GM19467 (cell line): ENCODE results near the gene PIP4K2B.
"Not testable (repeated sequence)": the region's sequence is repeated elsewhere in the genome, so short reads cannot be mapped to it uniquely, and the experiment has no call there.

Experiments
- ATAC-seq: cut with Tn5 transposase; IDR thresholded peaks from one replicate; pipeline ENCODE4 v1.9.1; 2021; ENCODE audit warnings: mild to moderate bottlenecking, moderate library complexity; ENCODE audit not compliant: unreplicated experiment

Gene PIP4K2B

GRCh38 chr17:38799501-38800236 lies at the start of gene PIP4K2B:
Gene PIP4K2B, minus strand, starts transcription at chr17:38799556. Its CDS starts 132 bp downstream, at chr17:38799424.
- ATAC-seq: peak; percentile 80

- ATAC-seq: no peak
These were observed 49.2 kb upstream of the PIP4K2B start for GRCh38 chr17:38848557-38848891.

- ATAC-seq: no peak
These were observed 45.0 kb upstream of the PIP4K2B start for GRCh38 chr17:38844261-38844757.

- ATAC-seq: no peak
These were observed 26.4 kb upstream of the PIP4K2B start for GRCh38 chr17:38825762-38826247.

- peak; percentile 58 for ATAC-seq
These were observed 25.8 kb upstream of the PIP4K2B start, which contains the start of gene CWC25 for GRCh38 chr17:38824899-38825761. Gene CWC25, minus strand, starts transcription at chr17:38825321. Its CDS starts 138 bp downstream, at chr17:38825183.

DNA sequence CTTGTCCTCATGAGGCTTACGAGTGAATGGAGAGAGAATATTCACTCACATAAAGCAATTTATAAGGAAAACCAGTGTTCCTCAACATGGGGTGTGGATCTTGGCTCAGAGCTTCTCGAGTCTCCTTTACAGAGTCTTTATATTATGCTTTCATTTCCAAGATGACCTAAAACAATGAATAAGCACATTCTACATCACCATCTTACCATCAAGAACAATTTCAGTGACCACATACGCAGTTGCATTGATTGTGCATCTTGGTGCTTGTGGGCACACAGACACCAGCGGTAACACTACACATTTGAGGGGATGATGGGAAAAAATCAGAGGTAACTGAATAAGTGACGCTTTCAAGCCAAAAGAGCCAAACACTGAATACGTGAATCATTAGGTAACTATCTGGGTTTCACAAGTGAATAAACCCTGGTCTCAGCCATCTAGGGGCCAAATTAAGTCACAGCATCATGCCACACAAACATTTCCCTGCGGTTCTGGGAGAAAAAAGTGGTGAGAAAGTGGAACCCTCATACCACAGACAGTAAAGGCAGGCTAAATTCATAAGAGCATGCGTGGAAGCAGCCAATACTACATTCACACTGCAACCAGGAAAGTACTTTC lies 16.3 kb upstream of the PIP4K2B start:
- ATAC-seq: no peak

DNA sequence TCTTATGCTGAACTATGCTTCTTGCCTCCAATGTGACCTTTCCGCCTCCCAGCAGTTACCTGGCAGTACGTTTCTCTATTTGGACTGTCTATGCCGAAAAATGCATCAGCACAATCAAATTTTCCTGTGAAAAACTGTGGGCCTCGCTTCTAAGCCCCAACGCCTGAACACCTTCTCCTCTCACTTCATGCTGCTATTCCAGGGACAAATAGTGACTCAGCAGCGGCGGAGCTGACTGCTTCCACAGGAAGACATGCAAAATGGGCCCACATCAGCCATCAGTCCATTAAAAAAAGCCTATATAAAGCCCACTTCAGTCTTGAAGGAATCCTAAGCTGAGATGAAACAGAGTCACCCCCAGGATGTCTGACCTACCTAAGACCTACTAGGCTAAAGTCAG lies 10.5 kb upstream of the PIP4K2B start:
- no peak for ATAC-seq

DNA sequence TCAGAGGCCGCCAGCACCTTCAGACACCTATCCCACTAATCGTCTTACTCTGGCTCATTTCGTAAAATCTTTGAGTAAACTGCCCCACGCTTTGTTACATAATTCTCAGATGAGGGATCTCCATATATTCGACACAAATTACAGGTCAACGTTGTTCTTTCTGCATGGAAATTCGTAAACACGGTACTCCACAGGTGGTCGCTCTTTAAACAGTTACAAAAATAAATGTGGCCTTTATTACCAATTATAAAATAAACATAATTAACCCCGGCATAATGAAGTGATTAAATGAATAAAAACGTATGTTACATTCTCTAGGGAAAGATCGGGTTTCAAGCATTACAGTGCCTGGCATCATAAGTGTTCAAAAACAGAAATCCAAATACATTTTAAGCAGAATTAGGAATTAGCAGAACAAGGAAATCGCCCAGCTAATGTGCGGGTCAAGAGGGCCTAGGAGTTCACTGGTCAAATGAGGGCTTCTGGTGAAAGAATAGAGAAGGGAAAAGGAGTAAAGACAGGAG lies 943 bp upstream of the PIP4K2B start:
- no peak for ATAC-seq

- ATAC-seq: peak; percentile 24
These were observed 499 bp downstream of the PIP4K2B start for GRCh38 chr17:38798614-38799500.

- ATAC-seq: no peak
These were observed 1.5 kb downstream of the PIP4K2B start for GRCh38 chr17:38797828-38798227.

DNA sequence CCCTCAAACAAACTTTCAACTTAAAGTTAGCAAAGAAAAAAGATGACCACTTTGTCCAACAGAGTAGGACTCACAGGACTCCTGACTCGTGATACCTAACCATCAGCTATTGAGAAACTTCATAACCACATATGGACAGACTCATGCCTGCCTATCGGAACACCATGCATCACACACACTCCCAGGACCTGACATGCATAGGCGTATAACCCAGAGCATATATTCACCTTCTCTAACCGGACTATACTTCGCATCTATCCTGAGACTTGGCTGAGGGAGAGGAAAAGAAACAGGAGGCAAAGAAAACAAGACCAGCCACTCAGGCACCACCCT lies 2.2 kb downstream of the PIP4K2B start:
- ATAC-seq: no peak

- no peak for ATAC-seq
These were observed 2.8 kb downstream of the PIP4K2B start for GRCh38 chr17:38796451-38797157.

- no peak for ATAC-seq
These were observed 5.1 kb downstream of the PIP4K2B start for GRCh38 chr17:38794221-38794620.

DNA sequence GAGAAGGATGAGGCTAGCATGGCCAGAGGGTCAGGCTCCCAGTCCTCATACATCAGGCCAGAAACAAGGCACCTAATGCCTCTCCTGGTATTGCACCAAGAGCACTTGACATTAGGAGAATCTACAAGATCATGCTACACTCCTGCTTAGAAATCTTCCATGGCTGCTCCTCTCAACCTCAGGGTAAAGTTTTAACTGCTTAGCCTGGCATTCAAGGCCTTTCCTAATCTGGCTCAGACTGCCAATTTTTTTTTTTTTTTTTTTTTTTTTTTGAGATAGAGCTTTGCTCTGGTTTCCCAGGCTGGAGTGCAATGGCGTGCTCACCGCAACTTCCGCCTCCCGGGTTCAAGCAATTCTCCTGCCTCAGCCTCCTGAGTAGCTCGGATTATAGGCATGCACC lies 8.2 kb downstream of the PIP4K2B start:
- no peak for ATAC-seq

DNA sequence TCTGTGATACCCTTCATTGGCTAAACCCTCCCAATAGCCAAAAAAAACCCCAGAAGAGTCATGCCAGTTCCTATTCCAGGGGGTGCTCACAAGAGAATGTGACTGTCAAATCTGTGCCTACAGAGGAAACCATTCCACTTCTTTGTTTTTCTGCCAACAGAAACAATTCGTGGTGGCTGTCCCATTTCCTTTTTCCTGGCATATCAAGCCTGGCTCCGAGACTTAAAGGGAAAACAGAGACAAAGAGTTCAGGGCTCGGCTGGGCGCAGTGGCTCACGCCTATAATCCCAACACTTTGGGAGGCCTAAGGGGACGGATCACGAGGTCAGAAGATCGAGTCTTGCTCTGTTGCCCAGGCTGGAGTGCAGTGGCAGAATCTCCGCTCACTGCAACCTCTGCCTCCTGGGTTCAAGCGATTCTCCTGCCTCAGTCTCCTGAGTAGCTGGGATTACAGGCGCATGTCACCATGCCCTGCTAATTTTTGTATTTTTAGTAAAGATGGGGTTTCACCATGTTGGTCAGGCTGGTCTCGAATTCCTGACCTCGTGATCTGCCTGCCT lies 9.1 kb downstream of the PIP4K2B start:
- not testable (repeated sequence) for ATAC-seq

DNA sequence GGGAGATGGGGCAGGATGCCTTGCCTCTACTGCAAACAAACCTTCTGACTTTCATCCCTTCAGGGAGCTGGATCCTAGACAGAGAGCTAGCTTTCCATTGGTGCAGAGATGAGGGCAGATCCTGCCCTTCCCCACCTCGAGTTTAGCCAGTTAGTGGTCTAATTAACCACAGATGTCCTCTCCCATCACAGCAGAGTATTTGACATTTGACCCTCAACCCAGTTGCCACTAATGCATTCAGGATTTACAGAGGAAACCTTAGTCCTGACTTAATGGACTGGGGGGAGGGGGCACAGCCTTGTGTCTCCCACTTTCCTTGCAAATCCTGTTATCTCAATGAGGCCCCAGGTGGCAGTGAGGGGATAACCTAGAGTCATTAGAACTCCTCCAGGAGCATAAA lies 10.2 kb downstream of the PIP4K2B start:
- ATAC-seq: no peak

- not testable (repeated sequence) for ATAC-seq
These were observed 11.4 kb downstream of the PIP4K2B start for GRCh38 chr17:38787999-38788398.

GRCh38 chr17:38786372-38786771 lies 13.0 kb downstream of the PIP4K2B start:
- ATAC-seq: no peak

DNA sequence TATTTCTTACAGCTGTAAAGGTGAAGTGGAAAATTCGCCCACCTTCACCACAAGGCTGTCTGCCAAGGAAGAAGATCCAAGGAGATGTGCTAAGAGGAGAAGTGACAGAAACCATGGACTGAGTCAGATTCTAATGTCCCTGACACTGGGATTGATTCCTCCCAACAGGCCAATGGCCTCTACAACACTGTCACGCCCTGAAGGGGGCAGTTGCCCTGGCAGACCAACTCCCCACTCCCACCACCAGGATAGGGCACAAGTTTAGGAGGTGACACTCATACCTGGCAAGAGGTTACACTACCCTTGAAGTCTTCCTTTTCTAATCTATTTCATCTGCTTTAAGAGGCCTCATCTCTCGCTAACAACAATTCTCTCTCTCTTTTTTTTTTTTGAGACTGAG lies 16.1 kb downstream of the PIP4K2B start:
- no peak for ATAC-seq
